Measurements from ENCODE around the gene AGBL4.

AGBL4 gene

DNA sequence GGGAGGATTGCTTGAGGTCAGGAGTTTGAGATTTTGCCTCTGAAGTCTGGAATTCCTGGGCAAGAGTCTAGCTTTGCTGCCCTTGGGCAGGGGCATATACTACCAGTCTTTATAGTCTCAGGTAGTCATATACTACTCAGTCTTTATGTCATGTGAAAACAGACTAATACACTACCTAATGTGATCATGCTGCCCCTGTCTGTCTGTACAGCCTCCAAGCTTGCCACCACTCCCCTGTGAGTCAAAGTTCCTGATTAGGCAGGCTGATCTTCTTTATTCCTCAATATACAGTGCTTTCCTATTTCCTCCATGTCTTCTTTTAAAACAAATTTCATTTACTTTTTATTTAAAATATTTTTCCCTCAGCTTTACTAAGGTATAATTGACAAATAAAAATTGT lies 1141.7 kb downstream of the AGBL4 start:
- TF ChIP-seq, protein P1, sequence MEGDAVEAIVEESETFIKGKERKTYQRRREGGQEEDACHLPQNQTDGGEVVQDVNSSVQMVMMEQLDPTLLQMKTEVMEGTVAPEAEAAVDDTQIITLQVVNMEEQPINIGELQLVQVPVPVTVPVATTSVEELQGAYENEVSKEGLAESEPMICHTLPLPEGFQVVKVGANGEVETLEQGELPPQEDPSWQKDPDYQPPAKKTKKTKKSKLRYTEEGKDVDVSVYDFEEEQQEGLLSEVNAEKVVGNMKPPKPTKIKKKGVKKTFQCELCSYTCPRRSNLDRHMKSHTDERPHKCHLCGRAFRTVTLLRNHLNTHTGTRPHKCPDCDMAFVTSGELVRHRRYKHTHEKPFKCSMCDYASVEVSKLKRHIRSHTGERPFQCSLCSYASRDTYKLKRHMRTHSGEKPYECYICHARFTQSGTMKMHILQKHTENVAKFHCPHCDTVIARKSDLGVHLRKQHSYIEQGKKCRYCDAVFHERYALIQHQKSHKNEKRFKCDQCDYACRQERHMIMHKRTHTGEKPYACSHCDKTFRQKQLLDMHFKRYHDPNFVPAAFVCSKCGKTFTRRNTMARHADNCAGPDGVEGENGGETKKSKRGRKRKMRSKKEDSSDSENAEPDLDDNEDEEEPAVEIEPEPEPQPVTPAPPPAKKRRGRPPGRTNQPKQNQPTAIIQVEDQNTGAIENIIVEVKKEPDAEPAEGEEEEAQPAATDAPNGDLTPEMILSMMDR (conservative IDR thresholded peaks at IDR 0.05; ENCODE audit: low read length): no peak
- H3K4me3 ChIP-seq (ENCODE audit: low read length): no peak overlapping the region
- no peak for DNase-seq (ENCODE audit: low read depth)

GRCh38 chr1:48878191-48878940 lies 1145.4 kb downstream of the AGBL4 start:
- peak; percentile 93 for DNase-seq (ENCODE audit: low read depth)
- TF ChIP-seq, protein P1 (conservative IDR thresholded peaks at IDR 0.05; ENCODE audit: low read length): no peak
- no peak overlapping the region for H3K4me3 ChIP-seq (ENCODE audit: low read length)

DNA sequence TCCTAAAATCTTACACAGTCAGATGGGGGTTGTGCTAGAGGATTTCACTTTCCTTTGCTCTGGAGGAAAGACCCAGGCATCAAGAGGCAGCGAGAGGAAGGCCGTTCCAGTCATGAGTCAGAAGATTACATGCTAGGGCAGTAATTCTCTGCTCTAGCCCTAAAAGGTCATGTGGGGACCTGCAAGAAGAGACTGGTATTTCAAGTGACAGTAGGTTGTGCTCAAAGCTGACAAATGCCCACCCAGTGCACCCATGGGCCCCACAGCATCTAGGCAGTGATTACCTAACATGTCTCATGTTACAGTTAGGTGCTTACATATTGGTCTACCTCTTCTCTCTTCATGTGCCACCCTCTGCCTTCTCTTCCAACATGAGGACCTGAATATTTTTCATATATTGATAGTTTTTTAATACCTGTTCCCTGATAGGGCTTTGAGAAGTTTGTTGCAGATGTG lies 1147.4 kb downstream of the AGBL4 start:
- no peak overlapping the region for H3K4me3 ChIP-seq (ENCODE audit: low read length)
- TF ChIP-seq, protein P1 (conservative IDR thresholded peaks at IDR 0.05; ENCODE audit: low read length): no peak
- DNase-seq (ENCODE audit: low read depth): peak; percentile 62

- TF ChIP-seq, protein P1 (conservative IDR thresholded peaks at IDR 0.05; ENCODE audit: low read length): peak; percentile 36
- no peak for DNase-seq (ENCODE audit: low read depth)
- H3K4me3 ChIP-seq (ENCODE audit: low read length): no peak overlapping the region
These were observed 1148.0 kb downstream of the AGBL4 start for GRCh38 chr1:48875552-48876329.

DNA sequence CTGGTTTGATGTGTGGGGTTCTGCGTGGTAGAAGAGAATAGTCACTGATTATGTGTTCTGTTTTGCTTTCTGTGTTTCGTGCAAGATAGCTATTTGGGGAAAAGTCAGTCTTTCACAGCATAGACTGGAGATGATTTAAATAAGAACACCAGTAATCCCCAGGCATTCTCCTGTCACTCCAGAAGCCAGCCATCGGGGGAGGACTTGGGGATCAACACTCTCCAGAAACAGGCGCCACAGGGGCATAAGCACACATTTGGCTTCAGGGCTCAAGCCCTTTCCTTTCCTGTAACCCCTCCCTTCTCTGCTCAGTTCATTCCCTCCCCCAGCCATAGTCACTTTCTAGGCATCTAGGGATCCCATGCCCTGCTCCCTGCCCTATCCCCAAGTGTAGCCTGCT lies 1149.8 kb downstream of the AGBL4 start:
- TF ChIP-seq, protein P1 (conservative IDR thresholded peaks at IDR 0.05; ENCODE audit: low read length): no peak
- DNase-seq (ENCODE audit: low read depth): peak; percentile 10
- H3K4me3 ChIP-seq (ENCODE audit: low read length): no peak overlapping the region

- TF ChIP-seq, protein P1 (conservative IDR thresholded peaks at IDR 0.05; ENCODE audit: low read length): peak; percentile 54
- DNase-seq (ENCODE audit: low read depth): no peak
- no peak overlapping the region for H3K4me3 ChIP-seq (ENCODE audit: low read length)
These were observed 1153.2 kb downstream of the AGBL4 start for GRCh38 chr1:48870596-48870995.
